Lower leg skin (tissue), 3 donors: ENCODE results near the gene APBA2.

ENCODE experiments used
- CTCF ChIP-seq, 3 donors: fragments of 450-650 bp; IDR thresholded peaks; one replicate each; pipeline ENCODE4 v1.5.1; 2016; ENCODE audit warnings: antibody characterized with exemption in 3 of 3, mild to moderate bottlenecking in 3 of 3, moderate library complexity in 2 of 3
- POLR2A ChIP-seq, 2 donors: fragments of 450-650 bp; IDR thresholded peaks; one replicate each; pipeline ENCODE4 v1.6.1; 2016 to 2017; ENCODE audit warnings: antibody characterized with exemption in 2 of 2, mild to moderate bottlenecking in 1 of 2, moderate library complexity in 1 of 2

GRCh38 chr15:28876131-28876844 lies 9.5 kb upstream of the APBA2 start:
- no peak for TF ChIP-seq CTCF (IDR thresholded peaks at IDR 0.05)
- no peak for TF ChIP-seq POLR2A (IDR thresholded peaks at IDR 0.05)
